Gastrocnemius medialis (tissue), 4 donors: ENCODE measurements around the gene LGALS4. TPM values are rescaled to one million over a fixed set of nuclear protein-coding genes. Genes with fewer than 3 reads are reported as not detected.

Experiments
- ATAC-seq, 2 donors: fragments of 150-250 bp; one replicate each; pipeline ENCODE4 v1.9.1; 2016
- DNase-seq, 2 donors: peaks; one replicate each; pipeline ENCODE4 v3.0.0-alpha.2; 2019
- H3K27ac ChIP-seq, 4 donors: fragments of 200-600 bp; sonication (generic); 1 replicate in 1 of 4; 2 replicates in 3 of 4; pipeline ENCODE4 v1.5.1; 2016 to 2018; ENCODE audit warnings: mild to moderate bottlenecking in 2 of 4, moderate library complexity in 1 of 4
- H3K27me3 ChIP-seq, 3 donors: fragments of 200-600 bp; sonication (generic) in 2 of 3; 1 replicate in 1 of 3; 2 replicates in 2 of 3; pipeline versions ENCODE4 v1.5.1 to v1.6.0; 2016 to 2019; ENCODE audit warnings: mild to moderate bottlenecking in 1 of 3, moderate library complexity in 1 of 3
- H3K36me3 ChIP-seq, 2 donors: fragments of 200-600 bp; sonication (generic) in 1 of 2; one replicate each; pipeline ENCODE4 v1.5.1; 2017 to 2018
- H3K4me1 ChIP-seq, 2 donors: fragments of 200-600 bp; sonication (generic) in 1 of 2; one replicate each; pipeline ENCODE4 v1.5.1; 2016 to 2017; ENCODE audit warnings: mild to moderate bottlenecking in 2 of 2
- H3K4me3 ChIP-seq, 4 donors: fragments of 200-600 bp; sonication (generic) in 3 of 4; 1 replicate in 1 of 4; 2 replicates in 3 of 4; pipeline ENCODE4 v1.5.1; 2016 to 2019; ENCODE audit warnings: mild to moderate bottlenecking in 2 of 4
- H3K9me3 ChIP-seq, 3 donors: fragments of 200-600 bp; sonication (generic) in 2 of 3; 1 replicate in 1 of 3; 2 replicates in 2 of 3; pipeline ENCODE4 v1.5.1; 2016 to 2019
- CTCF ChIP-seq, 5 experiments: fragments of 450-650 bp in 3 of 5; fragments of 200-600 bp in 2 of 5; sonication (generic) in 2 of 5; IDR thresholded peaks in 4 of 5; conservative IDR thresholded peaks in 1 of 5; 1 replicate in 4 of 5; 2 replicates in 1 of 5; pipeline ENCODE4 v1.5.1; 2016 to 2019; ENCODE audit warnings: antibody characterized with exemption in 5 of 5, mild to moderate bottlenecking in 3 of 5, moderate library complexity in 3 of 5
- POLR2A ChIP-seq, 2 donors: fragments of 450-650 bp; IDR thresholded peaks; one replicate each; pipeline ENCODE4 v1.6.1; 2017; ENCODE audit warnings: antibody characterized with exemption in 2 of 2, mild to moderate bottlenecking in 2 of 2, moderate library complexity in 2 of 2
- in situ Hi-C, 4 donors: fragments of 200-750 bp; cut with MboI; loops; one replicate each; pipeline versions ENCODE4 v1.15.0 to v1.8.0; 2017; ENCODE audit warnings: low sequenced_read_pairs in 4 of 4
- intact Hi-C: fragments of 100-400 bp; cut with DNase I; formaldehyde crosslinking; loops from one replicate; pipeline ENCODE4 v1.15.1; 2023; ENCODE audit warnings: low total_unique reads
- total RNA-seq, 4 donors: library from RNA; depleted of rRNA; stranded (reverse); fragments of >200 nt; gene quantifications; one replicate each; pipeline versions ENCODE4 v1.1.0 to v1.2.3, GENCODE V29; 2016

Gene LGALS4
- total RNA-seq, 4 donors from 2014 or later: 0.55 to 14.2 (median 1.2) TPM; not detected in 1

- peak in 1 of 2 donors; percentile 77 for DNase-seq
- Histone ChIP-seq H3K27ac (peak overlapping the region; percentile 91 to 100 (median 98)), H3K36me3 (peaks cover 16 to 99% of the 10 kb centered on the region in 2 donors), H3K27me3 (no peaks in the 10 kb centered on the region), H3K4me3 (no peak overlapping the region), H3K4me1 (peaks cover 78 to 83% of the 10 kb centered on the region in 2 donors), H3K9me3 (no peaks in the 10 kb centered on the region)
- TF ChIP-seq POLR2A (IDR thresholded peaks at IDR 0.05) (no peak), CTCF (IDR thresholded peaks at IDR 0.05 in 4 of 5, conservative IDR thresholded peaks at IDR 0.05 in 1 of 5) (no peak)
- in situ Hi-C loops: loop anchor here in 2 of 4 donors (10.0 to 25.0 kb wide), 4 partner anchors 54 to 453 kb away; partner anchors contain the start of genes ACTN4 (in 1 of the 2), GGN (in 1 of the 2), NFKBIB (in 1 of the 2) and SIRT2 (in 1 of the 2)
- ATAC-seq: peak; percentile 25 to 59
- intact Hi-C loops: no loop called here
Measured at GRCh38 chr19:38840583-38840968, 27.8 kb upstream of the LGALS4 start.

GRCh38 chr19:38839816-38840582, 27.3 kb upstream of the LGALS4 start:
- intact Hi-C loops: loop anchor here (10.0 kb wide), 2 partner anchors 405 to 565 kb away; partner anchors contain the start of genes RYR1 and ZFP36
- Histone ChIP-seq H3K9me3 (no peaks in the 10 kb centered on the region), H3K4me3 (no peak overlapping the region), H3K27ac (peak overlapping the region; percentile 91 to 100 (median 98)), H3K27me3 (no peaks in the 10 kb centered on the region), H3K4me1 (peaks cover 78 to 80% of the 10 kb centered on the region in 2 donors), H3K36me3 (peaks cover 16 to 93% of the 10 kb centered on the region in 2 donors)
- no peak for TF ChIP-seq POLR2A (IDR thresholded peaks at IDR 0.05)
- TF ChIP-seq CTCF (IDR thresholded peaks at IDR 0.05 in 4 of 5, conservative IDR thresholded peaks at IDR 0.05 in 1 of 5): no peak
- peak in 1 of 2 donors; percentile 50 for DNase-seq
- in situ Hi-C loops: loop anchor here in 2 of 4 donors (10.0 to 25.0 kb wide), 5 partner anchors 55 to 453 kb away; partner anchors contain the start of genes ACTN4 (in 1 of the 2), GGN (in 1 of the 2), NFKBIB (in 1 of the 2) and SIRT2 (in 1 of the 2)
- ATAC-seq: no peak

GRCh38 chr19:38838986-38839761, 26.4 kb upstream of the LGALS4 start:
- ATAC-seq: peak in 1 of 2 donors; percentile 51
- Histone ChIP-seq H3K36me3 (peaks cover 12 to 85% of the 10 kb centered on the region in 2 donors), H3K27ac (peak overlapping the region; percentile 91 to 100 (median 98)), H3K27me3 (no peaks in the 10 kb centered on the region), H3K4me1 (peaks cover 70 to 72% of the 10 kb centered on the region in 2 donors), H3K9me3 (no peaks in the 10 kb centered on the region), H3K4me3 (no peak overlapping the region)
- in situ Hi-C loops (loop anchor here in 2 of 4 donors (10.0 to 25.0 kb wide), 3 partner anchors 66 to 452 kb away; partner anchors contain the start of genes ACTN4 (in 1 of the 2), GGN (in 1 of the 2) and SPRED3 (in 1 of the 2)), intact Hi-C loops (loop anchor here (10.0 kb wide), 2 partner anchors 404 to 566 kb away; partner anchors contain the start of genes RYR1 and ZFP36)
- peak in 1 of 2 donors; percentile 18 for TF ChIP-seq POLR2A (IDR thresholded peaks at IDR 0.05)
- no peak for TF ChIP-seq CTCF (IDR thresholded peaks at IDR 0.05 in 4 of 5, conservative IDR thresholded peaks at IDR 0.05 in 1 of 5)
- peak in 1 of 2 donors; percentile 67 for DNase-seq
